HG02852 (cell line): ENCODE measurements around the gene LHPP.

Experiments
- ATAC-seq: cut with Tn5 transposase; IDR thresholded peaks from one replicate; pipeline ENCODE4 v1.9.1; 2021; ENCODE audit warnings: mild to moderate bottlenecking, moderate library complexity; ENCODE audit not compliant: unreplicated experiment

Gene LHPP

DNA sequence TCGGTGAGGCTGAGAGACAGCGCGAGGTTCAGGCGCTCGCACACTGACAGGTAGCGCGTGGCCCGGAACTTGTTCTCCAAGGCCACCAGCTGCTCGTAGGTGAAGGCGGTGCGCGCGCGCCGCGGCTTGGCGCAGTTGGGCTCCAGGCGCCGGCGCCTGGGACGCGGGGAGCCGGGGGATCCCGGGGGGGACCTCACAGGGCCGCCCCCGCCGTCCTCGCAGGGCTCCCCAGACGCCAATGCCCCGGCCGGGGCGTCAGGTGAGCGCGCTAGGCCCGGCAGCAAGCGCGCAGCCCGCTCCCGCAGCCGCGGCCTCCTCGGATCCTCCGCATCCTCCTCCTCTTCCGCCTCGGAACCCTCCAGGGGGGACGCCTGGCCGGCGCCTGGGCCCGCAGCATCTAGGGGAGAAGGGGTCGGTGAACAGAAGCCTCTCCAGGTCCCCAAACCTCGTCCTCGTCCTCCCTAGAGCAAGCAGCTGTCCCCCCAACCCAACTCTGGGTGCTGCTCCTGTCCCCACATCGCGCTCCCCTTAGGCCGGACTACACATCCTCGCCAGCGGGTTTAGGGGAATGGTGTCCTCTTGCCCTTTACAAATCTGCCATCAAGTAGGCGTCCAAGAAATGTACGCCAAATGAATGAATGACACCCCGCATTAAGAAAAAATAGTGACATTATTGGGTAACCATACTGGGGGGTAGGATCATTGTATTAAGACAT lies 13.7 kb upstream of the LHPP start:
- no peak for ATAC-seq

DNA sequence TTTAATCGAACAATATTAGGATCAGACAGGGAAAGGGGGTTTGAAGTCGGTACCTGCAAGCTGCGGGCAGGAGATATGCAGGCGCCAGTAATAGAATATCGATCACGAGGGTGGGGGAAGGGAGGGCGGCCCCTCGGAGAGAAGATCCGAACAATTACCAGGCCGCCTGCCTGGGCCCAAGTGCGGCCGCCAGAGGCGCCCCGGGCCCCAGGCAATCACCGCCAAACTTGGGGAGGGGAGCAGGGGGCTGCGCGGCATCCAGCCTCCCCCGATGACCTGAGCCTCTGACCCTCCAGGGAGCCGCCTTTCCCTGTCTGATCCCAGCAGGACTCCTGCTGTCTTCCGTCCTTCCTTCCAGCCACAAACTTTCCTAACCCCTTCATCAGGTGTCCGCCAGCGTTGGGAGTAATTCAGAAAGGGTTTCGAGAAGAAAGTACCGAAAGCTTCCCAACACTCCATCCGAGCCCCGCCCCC lies 12.9 kb upstream of the LHPP start:
- ATAC-seq: no peak

DNA sequence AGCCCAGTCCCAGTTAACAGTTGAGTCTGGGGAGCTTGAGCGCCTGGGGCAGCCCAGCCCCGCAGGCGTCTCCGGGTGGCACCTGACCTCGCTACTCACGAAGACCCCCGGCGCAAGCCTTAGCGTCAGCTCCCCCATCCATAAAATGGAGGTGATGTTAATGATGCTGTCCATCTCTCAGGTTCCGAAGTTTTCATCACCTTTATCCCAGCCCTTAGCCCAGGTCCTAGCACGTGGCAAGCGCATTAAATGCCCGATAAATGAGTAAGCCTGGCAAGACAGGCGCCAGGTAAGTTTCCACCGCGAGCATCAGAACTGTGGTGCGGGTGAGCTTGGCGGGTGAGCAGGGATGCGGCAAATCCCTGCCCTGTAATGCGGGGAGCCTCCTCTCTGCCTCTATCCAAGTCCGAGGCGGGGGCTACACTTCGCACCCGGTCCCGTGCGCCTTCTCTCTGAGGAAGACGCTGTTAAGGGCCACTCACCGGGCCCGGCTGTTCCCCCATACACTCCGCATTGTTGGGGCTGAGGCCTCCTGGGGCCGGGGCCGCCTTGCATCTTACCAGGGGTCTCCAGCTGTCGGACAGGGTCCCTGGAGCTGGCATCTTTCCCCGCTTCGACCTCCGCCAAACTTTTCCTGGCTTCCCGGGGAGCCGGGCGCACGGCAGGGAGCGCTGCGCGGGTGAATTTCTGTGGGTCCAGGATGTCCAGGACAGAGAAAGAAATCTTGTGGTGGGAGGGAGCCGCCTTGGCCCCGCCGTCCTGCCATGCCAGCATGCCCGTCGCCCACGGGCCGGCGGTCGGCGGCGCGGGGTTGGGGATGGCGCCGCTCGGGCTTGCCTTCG lies 12.2 kb upstream of the LHPP start:
- ATAC-seq: no peak

DNA sequence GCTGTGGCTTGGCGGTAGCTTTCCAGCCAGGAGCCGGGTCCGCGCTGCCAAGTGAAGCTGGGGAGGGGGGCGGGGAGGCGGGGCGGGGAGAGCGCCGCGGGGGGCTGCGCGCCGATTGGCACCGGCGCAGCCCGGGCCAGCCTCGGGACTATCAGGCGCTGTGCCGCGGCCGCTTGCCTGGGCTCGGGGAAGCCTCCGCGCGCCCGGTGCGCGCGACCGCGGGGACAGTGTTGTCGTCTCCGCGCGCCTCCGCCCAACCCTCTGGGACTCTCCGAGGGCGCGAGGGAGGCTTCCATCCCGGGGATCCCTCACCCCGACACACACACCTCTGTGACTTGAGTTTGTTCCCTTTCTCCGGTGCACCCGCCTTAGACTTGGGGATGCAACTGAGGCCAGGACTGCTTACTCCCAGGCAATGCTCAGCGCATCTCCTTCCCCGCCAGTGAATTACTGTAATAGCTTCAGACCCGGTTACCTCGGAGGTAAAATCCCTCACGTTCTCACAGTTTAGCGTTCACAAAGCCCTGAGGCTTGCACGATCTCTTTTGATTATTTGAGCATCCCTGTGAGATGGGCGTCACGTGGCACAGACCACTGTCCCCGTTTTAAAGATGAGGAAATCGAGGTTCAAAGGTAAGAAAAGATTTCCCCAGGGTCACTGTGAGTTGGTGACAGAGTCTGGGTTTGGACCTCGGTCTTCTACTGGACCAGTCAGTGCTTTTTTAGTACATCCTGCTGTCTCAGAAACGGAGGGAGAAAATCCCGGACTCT lies 11.4 kb upstream of the LHPP start, which contains the start of gene NKX1-2:
TSS of gene NKX1-2 (minus strand) at position 24 of the 771 bp plus-strand sequence. CDS start 92 bp downstream, outside the sequence.
- ATAC-seq: no peak

DNA sequence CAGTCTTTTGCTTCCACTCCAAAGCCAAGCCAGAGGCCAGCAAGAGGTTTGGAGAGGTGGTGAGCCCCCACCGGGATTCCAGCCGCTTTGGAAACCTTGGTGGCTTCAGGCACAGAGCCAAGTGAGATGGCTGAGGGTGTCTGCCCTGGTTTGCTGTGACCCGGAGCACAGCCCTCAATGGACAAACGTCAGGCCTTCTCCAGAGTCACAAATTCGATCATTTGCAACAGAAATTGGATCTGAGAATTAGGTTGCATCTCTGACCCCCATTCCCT lies 10.9 kb upstream of the LHPP start:
- ATAC-seq: no peak

DNA sequence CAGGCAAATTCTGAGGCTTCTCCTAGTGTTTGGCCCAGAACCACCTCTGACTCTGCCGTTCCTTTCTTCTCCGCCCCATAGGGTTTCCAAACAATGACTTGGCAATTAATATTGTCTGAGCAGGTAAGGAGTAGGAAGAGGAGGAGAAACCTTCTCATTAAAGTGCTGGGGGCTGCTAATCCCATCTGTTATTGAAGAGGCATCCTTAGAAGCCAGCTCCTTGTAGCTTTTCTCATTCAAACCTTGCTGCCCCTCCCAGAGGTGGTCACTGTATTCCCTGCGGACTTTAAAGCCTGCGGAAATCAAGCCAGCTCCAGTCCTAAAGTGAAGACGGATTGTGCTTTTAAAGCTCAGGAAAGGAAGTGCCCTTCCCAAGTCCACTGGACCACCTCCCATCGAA lies 10.3 kb upstream of the LHPP start:
- ATAC-seq: no peak

DNA sequence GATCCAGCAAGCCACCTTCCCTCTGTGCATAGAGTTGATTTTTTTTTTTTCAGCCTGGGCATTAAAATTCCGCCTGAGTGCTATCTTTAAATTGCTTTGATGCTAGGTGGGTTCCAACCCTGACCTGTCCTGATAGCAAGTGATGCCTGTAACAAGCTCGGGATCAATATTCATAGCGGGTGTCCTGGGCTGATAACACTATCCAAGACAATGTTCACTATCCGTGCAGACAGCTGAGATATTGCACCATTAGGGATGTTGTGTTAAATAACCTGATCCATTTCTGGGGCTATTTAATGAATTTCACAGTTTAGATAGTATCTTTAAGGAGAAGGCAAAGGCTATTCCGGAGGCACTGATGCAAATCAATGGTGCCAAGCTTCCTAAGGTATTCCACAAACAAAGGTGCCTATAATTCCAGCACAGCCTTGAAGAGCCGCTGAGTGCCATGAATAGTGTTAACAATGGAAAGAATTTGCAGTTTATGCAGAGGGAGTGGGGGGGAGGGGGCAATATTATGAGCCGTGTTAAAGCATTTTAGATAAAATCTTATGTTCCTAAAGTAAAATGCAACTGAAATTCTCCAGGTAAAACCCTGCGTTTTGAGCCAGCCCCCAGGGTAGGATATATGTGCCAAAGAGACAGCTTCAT lies 7.5 kb upstream of the LHPP start:
- no peak for ATAC-seq

DNA sequence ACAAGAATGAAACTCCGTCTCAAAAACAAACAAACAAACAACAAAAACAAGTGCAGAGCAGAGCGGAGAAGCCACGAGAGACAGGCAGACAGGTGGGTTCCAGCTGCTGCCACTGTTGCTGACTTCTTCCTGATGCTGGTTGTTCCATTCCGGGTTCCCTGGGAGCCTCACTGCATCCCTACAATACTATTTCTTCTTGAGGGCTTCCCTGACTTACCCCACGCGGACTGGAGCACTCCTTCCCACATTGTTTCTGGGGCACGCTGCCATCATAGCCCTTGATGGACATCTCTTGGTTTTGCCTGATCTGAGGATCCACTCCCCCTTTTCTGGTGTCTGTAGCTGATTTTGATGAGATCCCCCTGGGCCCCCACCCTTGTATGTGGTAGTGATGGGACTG lies 6.2 kb upstream of the LHPP start:
- no peak for ATAC-seq

DNA sequence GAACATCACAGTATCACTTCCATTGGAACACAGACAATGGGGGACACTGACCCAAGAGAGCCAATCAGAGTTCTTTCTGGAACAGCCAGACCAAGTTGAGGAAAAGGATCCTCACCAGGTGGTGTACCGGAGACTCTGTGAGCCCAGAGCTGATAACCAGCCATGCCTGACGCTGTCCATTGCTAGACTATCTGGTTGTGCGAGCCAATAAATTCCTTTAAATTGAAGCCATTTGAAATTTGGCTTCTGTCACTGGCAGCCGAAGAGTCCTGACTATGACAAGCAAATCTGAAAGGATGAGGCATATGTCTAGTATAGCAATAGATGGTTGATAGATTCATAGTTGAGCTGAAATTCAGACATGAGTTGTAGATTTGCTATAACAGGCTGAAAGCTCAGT lies 3.1 kb upstream of the LHPP start:
- ATAC-seq: no peak

DNA sequence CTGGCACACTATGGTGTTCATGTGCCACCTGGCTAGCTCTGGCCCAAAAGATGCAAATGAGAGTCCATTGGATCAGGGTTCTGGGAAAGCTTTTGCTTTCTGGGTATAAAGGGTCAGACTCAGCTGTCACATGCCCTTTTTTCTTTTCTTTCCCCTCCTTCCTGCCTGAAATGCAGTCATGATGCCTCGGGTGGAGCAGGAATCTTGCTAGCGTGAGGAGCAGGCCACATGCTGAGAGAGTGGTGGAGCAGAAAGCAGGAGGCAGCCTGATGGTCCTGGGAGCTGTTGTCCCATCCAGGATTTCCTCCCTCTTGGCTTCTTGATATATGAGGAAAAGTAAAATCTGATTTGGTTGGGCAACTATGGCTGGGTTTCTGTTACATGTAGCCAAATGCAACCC lies 2.7 kb upstream of the LHPP start:
- no peak for ATAC-seq

DNA sequence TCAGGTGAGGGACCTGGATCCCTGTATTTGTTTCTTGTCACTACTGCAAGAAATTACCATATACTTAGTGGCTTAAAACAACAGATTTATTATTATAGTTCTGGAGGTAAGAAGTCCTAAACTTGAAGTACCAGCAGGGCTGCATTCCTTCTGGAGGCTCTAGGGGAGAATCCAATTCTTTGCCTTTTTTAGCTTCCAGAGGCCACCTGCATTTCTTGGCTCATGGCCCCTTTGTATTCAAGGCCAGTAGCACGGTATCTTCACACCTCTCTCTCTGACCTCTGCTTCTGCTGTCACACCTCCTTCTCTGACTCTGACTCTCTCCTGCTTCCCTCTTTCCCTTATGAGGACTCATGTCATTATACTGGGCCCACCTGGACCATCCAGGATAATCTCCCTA lies 2.2 kb upstream of the LHPP start:
- no peak for ATAC-seq

DNA sequence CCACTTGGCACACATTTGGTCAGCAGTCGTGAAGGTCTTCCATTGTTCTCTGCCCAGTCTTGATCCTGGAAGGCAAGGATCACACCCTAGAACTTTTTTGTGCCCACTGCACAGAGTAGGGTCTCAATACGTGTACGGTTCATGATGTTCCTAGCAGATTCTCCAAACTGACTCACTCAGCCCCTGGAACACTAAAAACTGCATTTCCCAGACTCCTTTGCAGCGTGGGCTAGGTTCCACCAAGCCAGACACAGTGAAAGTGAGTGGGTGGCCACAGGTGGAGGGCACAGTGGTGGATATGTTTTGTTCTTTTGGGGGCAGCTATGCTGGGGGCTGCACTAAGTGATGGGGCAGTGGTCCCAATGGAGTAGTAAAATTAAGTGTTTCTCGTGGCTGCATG lies 1.5 kb upstream of the LHPP start:
- ATAC-seq: no peak

DNA sequence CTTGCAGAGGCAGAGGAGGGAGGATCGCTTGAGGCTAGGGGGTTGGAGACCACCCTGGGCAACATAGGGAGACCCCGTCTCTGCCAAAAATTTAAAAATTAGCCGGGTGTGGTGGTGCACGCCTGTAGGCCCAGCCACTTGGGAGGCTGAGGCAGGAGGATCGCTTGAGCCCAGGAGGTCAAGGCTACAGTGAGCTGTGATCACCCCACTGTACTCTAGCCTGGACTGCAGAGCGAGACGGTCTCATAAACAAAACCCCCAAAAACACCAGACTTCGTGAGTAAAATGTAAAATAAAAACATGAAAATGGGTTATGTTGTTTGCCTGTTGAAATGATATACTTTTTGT lies 699 bp downstream of the LHPP start:
- no peak for ATAC-seq

DNA sequence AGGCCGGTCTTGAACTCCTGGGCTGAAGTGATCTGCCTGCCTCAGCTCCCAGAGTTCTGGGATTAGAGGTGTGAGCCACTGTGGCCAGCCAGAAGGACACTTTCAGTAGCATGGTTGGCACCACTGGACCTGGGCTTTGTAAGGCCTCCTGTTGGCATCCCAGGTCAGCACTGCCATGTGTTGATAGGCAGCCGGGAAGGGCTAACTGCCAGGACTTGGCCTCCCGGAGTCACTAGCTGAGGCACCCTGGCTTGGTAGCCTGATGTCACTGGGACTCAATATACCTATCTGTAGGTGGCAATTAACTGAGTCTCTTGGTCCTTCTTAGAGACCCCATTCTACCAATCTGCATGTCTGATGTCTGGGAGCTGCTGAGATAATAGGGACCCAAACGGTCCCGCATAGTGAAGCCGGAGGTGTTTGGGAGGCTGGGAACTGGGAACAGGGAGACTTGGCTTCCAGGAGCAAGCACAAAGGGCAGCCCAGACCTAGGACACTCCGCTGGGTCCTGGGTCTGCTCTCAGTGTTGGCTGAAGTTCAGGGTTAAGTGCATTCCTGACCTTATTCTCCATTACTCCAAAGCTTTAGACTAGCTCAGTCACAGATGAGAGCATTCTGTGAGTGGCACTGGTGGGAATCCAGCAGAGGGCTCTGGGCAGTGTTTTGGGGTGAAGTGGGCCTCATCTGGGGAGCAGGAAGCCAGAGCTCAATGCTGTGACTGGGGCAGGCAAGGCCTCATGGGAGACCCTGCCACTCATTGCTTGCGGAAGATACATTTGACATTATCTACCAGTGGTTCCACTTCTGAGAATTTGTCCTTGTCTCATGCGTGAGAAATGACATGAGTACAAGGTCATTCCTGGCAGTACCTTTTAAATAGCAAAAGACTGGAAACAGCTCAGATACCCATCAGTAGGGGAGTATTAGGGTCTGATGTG lies 2.7 kb downstream of the LHPP start:
- no peak for ATAC-seq

DNA sequence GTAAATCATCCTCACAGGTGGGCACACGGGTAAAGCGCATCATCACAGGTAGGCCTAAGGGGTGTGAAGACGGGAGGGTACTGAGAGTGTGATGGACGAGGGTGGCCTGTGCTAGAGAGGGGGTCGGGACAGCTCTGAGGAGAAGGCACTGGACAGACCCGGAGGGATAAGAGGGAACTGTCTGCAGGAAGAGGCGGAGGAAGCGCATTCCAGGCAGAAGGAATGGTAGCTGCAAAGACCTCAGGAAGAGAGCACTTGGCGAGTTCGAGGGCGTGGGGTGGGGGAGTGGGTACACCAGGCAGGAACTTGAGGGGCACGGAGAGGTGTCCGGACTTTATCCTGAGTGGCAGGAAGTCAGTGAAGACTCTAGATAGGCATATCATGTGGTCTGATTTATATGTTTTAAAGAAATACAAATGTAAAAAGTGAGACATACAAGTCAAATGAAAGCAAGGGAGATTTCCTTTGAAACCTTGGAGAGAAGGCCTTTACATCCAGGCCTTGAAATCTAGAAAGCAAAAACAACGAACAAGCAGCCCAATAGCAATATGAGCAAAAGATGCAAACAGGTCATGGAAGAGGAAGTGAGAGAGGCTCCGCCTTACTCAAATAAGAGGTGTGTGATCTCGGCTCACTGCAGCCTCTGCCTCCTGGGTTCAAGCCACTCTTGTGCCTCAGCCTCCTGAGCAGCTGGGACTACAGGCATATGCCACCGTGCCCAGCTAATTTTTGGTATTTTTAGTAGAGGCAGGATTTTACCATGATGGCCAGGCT lies 3.6 kb downstream of the LHPP start:
- peak; percentile 49 for ATAC-seq

DNA sequence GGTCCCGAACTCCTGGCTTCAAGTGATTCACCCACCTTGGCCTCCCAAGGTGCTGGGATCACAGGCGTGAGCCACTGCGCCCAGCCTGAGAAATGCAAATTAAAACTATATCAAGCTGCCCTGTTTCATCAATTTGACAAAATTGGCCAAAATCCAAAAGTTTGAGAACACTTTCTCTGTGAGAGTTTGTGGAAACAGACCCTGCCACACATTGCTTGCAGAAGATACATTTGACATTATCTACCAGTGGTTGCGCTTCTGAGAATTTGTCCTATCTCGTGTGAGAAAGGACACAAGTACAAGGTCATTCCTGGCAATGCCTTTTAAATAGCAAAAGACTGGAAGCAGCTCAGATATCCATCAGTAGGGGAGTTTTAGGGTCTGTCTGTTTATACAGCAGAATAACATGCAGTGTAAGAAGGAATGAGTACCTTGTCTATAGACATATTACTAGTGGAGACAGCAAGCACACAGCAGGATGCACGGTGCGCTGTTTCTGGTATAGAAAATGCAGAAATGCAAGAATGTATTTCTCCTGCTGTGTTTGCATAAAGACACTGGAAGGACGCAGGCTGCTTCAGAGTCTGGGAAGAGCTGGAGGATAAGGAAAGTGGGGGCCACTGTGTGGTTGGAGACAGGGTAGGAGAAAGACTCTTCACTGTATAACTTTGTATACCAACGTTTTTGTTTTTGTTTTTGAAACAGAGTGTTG lies 4.3 kb downstream of the LHPP start:
- no peak for ATAC-seq

DNA sequence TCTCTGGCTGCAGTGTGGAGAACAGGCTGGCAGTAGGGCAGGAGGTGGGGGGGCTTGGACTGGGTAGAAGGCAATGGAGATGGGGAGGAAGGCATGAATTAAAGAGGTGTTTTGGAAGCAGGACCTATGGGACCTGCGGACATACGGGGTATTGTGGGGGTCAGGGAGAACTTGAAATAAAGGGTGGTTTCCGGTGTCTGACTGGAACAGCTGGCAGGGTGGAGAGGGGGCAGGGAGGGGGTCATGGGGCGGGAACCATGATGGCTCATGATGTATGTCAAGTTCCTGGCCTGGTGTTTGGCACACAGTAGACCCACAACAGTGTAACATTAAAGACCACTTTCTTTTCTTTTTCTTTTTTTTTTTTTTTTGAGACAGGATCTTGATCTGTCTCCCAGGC lies 5.5 kb downstream of the LHPP start:
- ATAC-seq: no peak

DNA sequence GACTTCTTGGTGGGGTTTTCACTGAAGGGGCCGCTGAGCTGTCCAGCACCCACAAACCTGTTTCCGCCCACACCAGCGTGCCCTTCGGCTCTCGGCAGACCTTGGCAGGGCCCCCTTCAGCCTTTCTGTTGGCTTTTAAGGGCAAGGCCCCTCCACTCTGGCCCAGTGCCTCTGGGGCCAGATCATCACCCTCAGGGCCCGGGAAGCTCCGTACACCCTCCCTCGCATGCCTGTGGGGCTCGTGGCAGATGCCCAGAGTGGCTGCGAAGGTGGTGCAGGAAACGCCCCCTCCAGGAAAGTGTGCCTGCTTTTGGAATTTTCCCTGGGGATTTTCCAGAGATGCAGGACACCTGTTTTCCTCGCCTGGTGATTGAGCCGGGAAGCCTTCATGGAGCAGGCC lies 7.0 kb downstream of the LHPP start:
- no peak for ATAC-seq

DNA sequence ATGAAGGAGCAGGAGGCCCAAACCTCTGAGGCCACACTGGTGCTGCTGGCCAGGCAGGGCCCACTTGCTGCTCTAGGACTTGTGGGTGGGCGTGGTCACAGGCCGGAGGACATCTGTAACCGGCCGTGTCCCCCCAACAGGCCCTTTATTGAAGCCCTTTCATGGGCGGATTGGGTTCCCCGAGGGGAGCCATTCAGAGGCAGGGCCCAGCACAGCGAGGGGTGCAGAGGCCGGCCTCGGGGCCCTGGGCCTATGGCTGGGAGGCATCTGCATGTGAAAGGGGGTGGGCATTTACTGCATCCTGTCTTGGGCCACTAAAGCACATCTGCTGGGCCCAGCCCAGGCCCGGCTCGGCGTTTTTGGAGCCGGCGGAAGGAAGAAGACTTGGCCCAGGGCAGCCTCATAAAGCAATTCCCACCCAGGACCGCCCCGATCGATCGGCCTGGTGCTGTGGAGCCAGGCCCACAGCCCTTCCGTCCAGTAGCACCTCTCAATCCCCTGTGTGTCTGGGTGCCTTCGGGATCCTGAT lies 8.4 kb downstream of the LHPP start:
- ATAC-seq: no peak
